ENCODE data around the gene ODF2L.
"Not testable (repeated sequence)": the region's sequence is repeated elsewhere in the genome, so short reads cannot be mapped to it uniquely, and the experiment has no call there.

ODF2L gene

GRCh38 chr1:86370601-86371022, 25.5 kb downstream of the ODF2L start:
- H3K27ac ChIP-seq = no peak overlapping the region
- no peak for TF ChIP-seq ZFX (IDR thresholded peaks at IDR 0.05)
- TF ChIP-seq CTCF (conservative IDR thresholded peaks at IDR 0.05) = no peak

DNA sequence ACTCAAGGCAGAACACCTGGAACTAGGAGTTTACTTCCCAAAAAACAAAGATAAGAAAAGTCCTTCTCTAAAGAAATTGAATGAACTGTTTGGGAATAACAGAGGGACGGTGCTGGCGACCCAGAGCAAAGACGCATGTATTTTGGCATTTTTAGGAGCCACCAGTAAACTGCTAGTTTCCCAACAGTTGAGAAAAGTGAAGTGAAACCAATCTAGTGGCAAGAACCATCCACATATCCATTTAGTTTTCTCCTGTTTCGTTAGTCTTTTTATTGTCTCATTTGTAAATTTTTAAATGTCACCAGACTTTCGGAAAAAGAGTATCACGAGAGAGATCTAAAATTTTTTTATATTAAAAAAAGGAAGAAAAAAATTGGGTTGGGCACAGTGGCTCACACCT, 30.2 kb downstream of the ODF2L start:
- no peak overlapping the region for H3K27ac ChIP-seq
- no peak for TF ChIP-seq ZFX (IDR thresholded peaks at IDR 0.05)
- TF ChIP-seq CTCF (conservative IDR thresholded peaks at IDR 0.05) = no peak

DNA sequence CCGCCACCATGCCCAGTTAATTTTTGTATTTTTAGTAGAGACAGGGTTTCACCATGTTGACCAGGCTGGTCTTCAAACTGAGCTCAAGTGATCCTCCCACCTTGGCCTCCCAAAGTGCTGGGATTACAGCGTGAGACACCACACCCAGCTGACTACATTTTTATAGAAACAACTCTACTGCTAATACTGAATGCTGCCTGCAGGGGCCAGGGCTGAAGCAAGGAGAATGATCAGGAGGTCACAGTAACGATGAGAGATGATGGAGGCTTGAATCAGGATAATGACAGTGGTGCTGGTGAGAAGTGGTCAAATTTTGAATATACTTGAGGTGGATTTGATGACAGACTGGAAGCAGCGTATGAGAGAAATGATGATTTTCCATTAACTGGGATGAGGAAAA, 33.3 kb downstream of the ODF2L start:
- no peak overlapping the region for H3K27ac ChIP-seq
- TF ChIP-seq ZFX (IDR thresholded peaks at IDR 0.05) (no peak), CTCF (conservative IDR thresholded peaks at IDR 0.05) (no peak; the same call in 1 of the 2 replicates)

DNA sequence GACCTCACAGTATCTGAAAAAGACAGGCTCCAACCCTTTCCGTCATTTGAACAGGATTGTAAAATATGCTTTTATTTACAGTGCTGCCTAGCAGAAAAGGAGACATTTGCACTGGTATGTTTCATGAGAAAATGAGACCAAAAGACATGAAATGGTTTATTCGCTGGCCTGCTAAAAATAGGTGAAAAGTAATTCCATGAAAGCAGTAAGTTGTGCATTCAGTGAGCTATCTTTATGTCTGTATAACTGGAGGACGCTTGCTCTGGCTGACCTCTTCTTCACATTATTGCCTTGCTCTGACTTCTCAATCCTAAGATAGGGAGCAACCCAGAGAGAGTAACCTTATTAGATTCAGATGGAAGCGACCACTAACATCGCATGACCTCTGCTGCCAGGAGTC, 38.3 kb downstream of the ODF2L start:
- no peak overlapping the region for H3K27ac ChIP-seq
- no peak for TF ChIP-seq ZFX (IDR thresholded peaks at IDR 0.05)
- no peak for TF ChIP-seq CTCF (conservative IDR thresholded peaks at IDR 0.05)

- no peak overlapping the region for H3K27ac ChIP-seq
- peak; percentile 33 for TF ChIP-seq CTCF (conservative IDR thresholded peaks at IDR 0.05)
- TF ChIP-seq ZFX (IDR thresholded peaks at IDR 0.05) = no peak
These were observed 39.9 kb downstream of the ODF2L start for GRCh38 chr1:86356247-86356646.

DNA sequence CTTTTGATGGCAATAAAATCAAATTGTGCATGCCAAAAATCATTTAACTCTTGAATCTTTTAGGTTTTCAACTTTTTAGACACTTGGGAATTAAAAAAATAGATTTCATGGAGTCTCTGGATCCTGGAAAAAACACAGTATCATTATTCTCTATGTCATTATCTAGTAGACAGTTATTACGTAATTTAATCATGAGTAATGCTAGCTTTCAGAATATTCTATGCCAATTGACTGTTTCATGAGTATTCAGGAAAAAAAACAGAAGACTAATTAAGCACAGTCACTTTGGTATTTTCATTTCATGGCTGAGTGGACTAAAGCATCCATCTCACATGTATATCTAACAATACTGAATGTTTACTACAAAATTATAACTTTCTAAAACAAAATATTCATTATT, 44.0 kb downstream of the ODF2L start:
- TF ChIP-seq ZFX (IDR thresholded peaks at IDR 0.05) (no peak), CTCF (conservative IDR thresholded peaks at IDR 0.05) (no peak)

DNA sequence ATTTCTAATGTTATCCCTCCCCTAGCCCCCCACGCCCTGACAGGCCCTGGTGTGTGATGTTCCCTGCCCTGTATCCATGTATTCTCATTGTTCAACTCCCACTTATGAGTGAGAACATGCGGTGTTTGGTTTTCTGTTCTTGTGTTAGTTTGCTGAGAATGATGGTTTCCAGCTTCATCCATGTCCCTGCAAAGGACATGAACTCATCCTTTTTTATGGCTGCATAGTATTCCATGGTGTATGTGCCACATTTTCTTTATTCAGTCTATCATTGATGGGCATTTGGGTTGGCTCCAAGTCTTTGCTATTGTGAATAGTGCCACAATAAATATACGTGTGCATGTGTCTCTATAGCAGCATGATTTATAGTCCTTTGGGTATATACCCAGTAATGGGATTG, 45.9 kb downstream of the ODF2L start:
- H3K27ac ChIP-seq = not testable (repeated sequence)

More for the DNA sequence above, 44.0 kb downstream of the ODF2L start:
- no peak overlapping the region for H3K27ac ChIP-seq

GRCh38 chr1:86346388-86346787, 49.7 kb downstream of the ODF2L start:
- H3K27ac ChIP-seq = no peak overlapping the region
- TF ChIP-seq CTCF (conservative IDR thresholded peaks at IDR 0.05) (no peak), ZFX (IDR thresholded peaks at IDR 0.05) (no peak)

Measured in C4-2B (cell line).